ENCODE measurements around the gene FKBP7.

GRCh38 chr2:178441426-178441825 is 37.0 kb downstream of the FKBP7 start:
- no peak for TF ChIP-seq POLR2A (IDR thresholded peaks at IDR 0.05)
- TF ChIP-seq, protein P1, sequence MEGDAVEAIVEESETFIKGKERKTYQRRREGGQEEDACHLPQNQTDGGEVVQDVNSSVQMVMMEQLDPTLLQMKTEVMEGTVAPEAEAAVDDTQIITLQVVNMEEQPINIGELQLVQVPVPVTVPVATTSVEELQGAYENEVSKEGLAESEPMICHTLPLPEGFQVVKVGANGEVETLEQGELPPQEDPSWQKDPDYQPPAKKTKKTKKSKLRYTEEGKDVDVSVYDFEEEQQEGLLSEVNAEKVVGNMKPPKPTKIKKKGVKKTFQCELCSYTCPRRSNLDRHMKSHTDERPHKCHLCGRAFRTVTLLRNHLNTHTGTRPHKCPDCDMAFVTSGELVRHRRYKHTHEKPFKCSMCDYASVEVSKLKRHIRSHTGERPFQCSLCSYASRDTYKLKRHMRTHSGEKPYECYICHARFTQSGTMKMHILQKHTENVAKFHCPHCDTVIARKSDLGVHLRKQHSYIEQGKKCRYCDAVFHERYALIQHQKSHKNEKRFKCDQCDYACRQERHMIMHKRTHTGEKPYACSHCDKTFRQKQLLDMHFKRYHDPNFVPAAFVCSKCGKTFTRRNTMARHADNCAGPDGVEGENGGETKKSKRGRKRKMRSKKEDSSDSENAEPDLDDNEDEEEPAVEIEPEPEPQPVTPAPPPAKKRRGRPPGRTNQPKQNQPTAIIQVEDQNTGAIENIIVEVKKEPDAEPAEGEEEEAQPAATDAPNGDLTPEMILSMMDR (IDR thresholded peaks at IDR 0.05), result no peak
